ENCODE measurements around the gene TGFBR3.

Gene TGFBR3

GRCh38 chr1:91732291-91733107 is 153.5 kb downstream of the TGFBR3 start:
- no peak for DNase-seq (ENCODE audit: low read depth)

GRCh38 chr1:91731815-91732214 is 154.1 kb downstream of the TGFBR3 start:
- DNase-seq (ENCODE audit: low read depth), result peak; percentile 3

DNA sequence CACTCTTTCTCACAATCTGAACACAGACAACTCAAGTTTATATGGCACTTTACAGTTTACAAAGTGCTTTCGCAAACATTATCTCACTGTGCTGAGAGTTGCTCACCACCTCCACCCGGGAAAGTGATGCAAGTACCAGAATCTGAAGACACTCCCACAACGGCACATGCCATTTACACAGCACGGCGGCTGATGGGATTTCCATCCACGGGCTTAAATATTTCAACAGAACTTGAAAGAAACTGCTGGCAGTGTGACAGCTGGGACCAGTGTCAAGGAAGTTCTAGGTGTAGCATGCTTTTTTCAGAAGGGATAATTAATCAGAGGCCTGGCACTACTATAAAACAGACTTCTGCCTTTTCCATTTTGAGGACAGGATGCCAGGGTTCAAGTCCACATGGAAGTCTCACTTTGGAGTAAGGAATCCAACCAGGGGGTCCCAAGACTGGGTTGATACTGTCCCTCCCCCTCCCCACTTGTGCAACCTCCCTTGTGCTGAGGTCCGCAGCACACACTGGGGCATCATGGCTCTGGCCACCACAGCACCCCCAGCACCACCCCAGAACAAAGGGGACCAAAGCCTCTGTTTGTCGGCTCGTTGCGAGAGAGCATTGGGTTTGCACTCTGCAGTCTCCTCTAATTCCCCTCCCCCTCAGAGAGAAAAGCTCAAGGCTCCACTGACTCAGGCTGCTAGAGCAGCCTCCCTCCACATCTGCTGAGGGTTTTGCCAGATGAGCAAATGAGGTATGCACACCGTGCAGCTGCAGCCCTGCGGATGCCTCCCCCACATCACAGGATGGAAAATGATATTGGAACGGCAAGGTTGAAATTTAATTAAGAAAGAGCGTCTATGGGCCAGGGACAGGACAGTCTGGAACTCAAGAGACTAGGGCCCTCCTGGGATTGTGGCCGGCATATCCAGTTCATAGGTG is 154.9 kb downstream of the TGFBR3 start:
- no peak for DNase-seq (ENCODE audit: low read depth)

DNA sequence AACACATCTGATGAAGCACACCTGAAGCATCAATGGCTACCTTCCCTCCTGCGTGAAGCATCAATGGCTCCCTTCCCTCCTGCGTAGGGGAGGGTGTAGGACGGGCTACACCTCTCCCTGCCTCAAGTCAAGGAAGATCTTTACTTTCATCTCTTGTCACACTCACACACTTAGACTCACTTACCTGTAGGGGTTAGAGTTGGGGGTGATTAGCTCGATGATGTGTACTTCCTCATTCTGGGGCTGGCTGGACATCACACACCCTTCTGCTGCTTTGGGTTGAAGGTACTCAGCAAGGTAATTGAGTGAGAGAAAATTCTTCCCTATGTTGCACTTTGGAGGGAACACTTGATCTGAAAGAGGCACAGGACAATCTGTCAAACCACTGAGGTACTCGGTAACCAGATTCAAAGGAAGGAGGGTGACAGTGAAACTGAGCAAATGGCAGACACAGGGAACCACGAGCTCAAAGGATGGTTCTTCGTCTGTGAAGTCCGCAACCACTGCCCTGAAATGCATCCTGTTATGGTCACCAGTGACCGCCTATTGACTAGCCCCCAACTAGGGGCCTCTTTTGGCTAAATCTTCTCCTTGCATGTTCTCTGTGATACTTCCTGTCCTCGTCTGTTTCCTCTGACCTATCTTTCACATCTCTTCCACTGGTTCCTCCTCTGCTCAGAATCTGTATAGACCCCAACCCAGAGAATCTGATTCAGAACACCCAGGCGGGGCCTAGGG is 156.2 kb downstream of the TGFBR3 start:
- no peak for DNase-seq (ENCODE audit: low read depth)

DNA sequence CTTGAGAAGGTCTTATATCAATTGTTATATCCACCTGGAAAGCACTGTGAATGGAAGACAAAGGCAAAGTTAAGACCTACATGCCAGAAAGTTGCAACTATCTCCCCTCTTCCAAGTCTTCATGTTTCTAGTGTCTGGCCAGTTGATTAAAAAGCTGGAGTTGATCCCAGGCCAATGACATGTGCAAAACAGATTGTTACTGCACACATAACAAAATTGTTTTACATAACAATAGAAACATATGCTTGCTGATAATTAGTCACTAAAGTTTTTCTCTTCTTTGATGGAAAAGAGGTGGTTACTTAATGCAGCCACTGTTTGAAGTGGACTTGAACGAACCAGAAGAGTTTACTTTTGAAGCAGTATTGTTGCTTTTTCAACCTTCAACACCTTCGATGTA is 158.2 kb downstream of the TGFBR3 start:
- DNase-seq (ENCODE audit: low read depth), result no peak

DNA sequence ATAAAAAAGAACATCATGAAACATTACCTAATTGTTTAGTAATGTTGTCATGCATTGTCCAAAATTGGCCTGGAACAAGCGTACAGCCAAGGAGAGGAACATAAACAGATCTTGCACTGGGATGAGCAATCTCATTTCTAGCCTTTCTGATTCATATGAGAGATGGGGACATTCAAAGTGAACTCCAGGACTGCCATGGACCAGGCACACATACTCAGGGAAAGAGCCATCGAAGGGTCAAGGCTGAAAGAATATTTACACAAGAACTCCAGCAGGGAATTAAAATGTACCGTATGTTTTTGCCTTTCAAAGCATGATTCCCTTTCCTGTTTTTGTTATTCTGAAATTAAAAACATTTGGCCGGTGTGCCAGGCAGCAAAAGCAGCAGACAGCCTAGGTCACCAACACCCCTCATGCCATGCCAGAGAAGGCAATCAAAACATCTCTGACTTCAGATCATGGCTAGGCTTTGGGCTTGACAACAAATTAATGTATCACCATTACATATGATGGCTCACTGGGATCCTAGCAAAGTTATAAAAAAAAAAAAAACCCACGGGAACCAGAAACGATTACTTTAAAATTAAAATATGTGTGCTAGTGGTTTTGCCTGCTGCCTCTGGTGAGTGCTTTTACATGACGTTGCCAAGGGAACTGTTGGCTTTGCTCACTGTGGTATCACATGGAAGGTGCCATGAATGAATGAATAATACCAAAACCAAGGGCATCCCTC is 159.8 kb downstream of the TGFBR3 start:
- DNase-seq (ENCODE audit: low read depth), result no peak

GRCh38 chr1:91725618-91725988 is 160.3 kb downstream of the TGFBR3 start:
- no peak for DNase-seq (ENCODE audit: low read depth)

GRCh38 chr1:91724644-91725043 is 161.3 kb downstream of the TGFBR3 start:
- DNase-seq (ENCODE audit: low read depth), result no peak

DNA sequence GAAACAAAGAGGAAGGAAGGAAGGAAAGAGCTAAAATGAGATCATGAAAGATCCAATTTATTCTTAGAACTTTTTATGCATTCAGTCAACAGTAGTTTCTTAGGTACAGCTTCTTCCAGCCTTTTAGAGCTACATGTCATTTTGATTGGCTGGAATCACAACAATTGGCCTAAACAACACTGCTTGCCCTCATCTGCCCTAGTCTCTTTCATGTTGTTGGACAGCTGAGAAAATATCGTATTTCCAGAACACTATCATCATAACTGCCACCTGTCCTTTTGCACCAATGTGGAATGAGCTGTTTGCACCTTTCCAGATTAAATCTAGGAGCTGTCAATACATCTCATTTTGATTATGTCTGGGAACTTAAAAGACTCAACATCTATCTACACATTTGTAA is 161.7 kb downstream of the TGFBR3 start:
- no peak for DNase-seq (ENCODE audit: low read depth)

DNA sequence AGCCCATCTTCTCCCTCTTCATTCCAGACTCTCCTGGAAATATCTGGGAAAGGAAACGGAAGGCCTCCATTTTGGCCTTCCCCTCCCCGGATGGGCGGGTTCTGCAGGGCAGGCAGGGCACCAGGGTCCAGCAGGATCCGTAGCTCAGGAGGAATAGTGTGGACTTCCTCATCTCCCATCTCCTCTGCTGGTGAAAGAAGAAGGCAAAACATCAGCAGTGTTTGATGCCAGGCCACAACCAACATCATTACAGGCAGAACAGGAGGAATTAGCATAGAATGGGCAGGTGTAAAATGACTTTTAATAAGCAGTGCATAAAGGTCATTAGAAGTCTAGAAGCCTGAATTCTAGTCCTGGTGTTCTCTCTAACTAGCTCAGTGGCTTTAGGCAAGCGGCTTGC is 165.9 kb downstream of the TGFBR3 start:
- DNase-seq (ENCODE audit: low read depth), result no peak

GRCh38 chr1:91718877-91719276 is 167.1 kb downstream of the TGFBR3 start:
- DNase-seq (ENCODE audit: low read depth), result no peak

- DNase-seq (ENCODE audit: low read depth), result no peak
These were observed 167.6 kb downstream of the TGFBR3 start for GRCh38 chr1:91718368-91718767.

- no peak for DNase-seq (ENCODE audit: low read depth)
These were observed 168.1 kb downstream of the TGFBR3 start for GRCh38 chr1:91717839-91718238.

DNA sequence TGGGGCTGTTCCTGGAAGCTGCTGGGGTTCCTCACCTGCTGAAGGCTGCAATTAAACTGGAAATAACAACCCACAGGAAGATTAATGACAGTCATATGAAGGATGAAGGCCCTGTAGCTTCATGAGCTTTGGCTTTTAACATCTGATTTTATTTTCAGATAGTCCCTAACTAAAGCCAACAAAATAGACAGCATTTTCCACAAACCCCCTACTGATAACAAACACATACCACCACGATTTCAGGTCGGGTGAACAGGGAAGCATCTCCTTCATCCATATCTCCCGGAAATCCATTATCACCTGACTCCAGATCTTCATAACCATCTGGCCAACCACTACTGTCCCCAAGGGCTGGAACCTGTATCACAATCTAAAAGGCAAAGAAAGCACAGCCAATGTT is 169.6 kb downstream of the TGFBR3 start:
- DNase-seq (ENCODE audit: low read depth), result no peak

DNA sequence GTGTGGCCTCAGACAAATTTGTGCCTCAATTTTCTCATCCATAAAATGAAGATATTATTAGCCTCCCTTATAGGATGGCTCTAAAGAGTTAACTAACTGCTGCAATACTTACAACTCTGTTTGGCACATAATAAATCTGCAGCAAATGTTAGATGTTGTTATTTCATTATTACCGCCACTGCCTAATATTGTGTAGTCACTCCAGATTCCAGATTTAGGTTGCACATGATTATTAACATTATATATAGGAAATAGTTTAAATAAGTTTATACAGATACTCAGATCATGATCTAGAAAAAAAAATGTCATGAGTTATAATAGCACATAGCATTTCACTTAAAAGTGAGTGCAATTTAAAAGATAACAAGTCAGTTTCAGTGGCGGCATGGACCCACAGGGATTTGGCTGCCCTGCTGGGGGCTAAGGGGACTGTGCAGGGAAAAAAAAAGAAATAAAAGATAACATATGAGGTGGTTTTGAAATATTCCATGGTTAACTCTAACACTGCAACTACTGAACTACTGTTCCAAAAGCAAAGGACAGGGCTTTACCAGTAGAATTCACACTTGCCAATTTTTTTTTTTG is 170.4 kb downstream of the TGFBR3 start:
- no peak for DNase-seq (ENCODE audit: low read depth)

DNA sequence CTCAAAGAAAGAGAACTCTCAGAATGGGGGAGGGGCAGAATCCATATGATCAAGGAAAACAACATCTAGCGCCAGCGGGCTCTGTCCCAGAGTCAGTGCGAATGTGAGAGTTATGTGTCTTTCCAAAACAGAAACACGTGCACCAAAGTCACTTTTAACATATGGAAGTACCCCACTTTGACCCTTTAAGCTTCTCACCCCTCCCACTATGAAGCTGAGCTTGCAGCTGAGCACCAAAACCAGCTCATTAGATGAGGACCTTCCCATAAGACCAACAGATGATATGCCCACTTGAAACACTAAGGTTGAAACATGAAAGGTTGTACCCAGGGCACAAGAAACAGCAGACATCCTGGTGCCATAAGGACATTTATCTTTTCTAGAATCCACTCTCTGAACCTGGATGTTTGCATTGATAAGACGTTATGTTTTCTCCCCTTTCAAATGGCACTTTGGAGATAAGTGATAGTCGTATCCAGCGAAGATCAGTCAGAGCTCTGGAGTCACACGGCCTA is 171.0 kb downstream of the TGFBR3 start:
- no peak for DNase-seq (ENCODE audit: low read depth)

DNA sequence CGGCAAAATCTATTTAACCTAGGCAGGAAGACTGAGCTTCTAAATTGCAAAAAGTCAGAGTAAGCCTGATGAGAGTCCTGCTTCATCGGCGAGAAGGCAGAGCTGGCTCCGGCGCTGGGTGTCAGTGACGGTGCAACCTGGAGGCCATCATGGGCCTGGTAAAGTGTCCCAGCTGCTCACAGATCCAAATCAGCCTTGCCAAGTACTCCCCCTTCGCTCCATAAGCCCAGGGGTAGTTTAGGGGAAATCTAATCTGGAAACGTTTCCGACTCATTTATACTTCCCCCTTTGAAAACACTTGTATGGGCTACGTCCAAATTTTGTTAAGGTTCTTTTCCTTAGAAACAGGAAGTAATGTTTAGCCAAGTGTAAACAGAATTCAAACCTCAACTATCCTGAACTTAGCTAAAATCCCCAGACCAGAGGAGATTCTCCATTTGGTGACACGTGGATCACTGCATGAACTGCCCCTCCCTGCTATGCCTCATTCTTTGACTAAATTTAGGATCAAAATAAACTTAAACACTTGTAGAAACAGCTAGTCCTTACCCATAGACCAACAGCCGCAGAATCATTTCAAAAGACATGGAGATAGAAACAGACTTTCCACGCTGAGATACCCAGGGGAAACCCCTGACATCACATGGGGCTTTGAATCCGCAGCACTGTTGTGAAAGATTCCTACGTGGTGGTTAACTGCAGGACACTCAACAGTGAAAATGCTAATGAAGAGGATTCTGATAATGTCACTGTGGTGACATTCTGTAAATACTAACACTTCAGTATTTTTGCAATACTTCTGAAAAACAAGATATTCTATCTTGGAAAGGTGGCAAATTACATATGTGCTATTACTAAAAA is 172.7 kb downstream of the TGFBR3 start:
- no peak for DNase-seq (ENCODE audit: low read depth)

DNA sequence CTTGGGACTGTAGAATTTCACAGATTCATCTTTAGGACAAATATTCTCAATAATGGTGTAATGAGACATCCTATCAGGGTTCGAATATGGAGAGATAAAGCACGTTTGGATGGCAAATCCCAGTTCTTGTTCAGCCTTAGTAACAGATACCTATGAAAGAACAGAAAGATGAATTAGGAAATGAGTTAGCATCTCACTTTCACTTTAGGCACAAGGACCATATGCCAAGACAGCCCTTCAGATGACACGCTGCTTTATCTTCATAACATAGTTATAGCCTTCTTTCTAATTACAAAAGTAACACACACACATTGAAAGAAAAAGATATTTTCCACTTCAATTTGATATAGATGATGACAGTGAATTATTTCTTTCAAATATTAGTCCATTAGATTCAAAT is 173.6 kb downstream of the TGFBR3 start:
- DNase-seq (ENCODE audit: low read depth), result no peak

DNA sequence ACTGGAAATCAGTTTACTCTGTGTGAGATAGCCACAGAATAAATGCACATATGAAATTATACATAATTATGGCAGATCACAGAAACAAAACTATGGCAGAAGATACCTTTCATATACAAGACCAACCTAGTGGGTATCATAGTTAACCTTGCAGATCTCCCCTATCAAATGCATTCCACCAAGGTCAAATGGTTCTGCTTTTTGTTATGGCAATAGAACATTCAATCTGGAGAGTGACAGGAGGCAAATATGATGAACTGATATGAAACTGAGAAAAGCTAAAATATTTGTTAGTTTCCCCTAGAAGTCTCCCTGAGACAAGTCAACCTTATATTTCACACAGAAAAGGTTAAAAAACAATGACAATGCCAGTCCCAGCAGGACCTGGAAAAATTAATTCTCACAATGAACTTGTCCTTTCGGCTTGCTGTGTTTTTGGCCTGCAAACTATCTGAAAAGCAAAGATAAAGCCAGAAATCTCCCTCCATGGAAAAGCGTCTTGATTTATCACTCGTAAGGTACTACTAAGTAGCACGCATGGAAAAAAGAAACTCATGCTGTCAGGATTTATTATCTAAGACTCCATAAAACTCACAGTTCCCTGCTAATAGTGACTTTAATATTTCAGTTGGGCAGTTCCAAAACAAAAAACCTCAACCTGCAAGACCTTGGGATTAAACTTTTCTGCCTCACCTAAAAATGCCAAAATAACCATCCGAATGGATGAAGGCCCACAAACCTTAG is 174.3 kb downstream of the TGFBR3 start:
- no peak for DNase-seq (ENCODE audit: low read depth)
